Stimulated activated CD4-positive, alpha-beta T cell treated with anti-CD3 and anti-CD28 coated beads, Interleukin-2, amount 100 ng/mL, for 48 hours (primary cell): ENCODE data around the gene CYYR1.

ENCODE experiments used
- DNase-seq, 2 donors: peaks; one replicate each; pipeline ENCODE4 v3.0.0-alpha.2; 2020

CYYR1 gene

GRCh38 chr21:26425576-26425975 is 147.5 kb downstream of the CYYR1 start:
- DNase-seq = no peak

GRCh38 chr21:26423511-26423910 is 149.6 kb downstream of the CYYR1 start:
- no peak for DNase-seq

GRCh38 chr21:26422706-26423105 is 150.4 kb downstream of the CYYR1 start:
- DNase-seq = no peak

GRCh38 chr21:26422138-26422537 is 150.9 kb downstream of the CYYR1 start:
- DNase-seq = no peak

- no peak for DNase-seq
Measured at GRCh38 chr21:26421724-26422123, 151.4 kb downstream of the CYYR1 start.
